ENCODE data around the gene TAS1R3.

DNA sequence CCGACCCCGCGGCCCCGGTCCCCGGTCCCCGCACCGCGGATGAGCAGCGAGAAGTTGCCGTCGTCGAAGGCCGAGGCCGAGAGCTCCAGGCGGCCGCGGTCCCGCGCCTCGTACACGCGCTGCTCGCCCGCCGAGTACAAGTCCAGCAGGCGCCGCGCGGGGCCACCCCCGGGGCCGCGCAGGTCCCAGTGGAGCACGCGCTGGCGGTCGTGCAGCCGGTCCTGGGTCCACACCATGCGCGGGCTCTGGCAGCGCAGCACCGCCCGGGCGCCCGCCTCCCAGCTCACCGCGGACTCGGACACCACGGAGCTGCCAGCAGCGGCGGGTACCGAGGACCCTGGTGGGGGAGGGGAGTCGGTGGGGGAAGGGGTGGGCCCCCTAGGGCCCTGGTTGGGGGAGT is 24.3 kb downstream of the TAS1R3 start:
- TF ChIP-seq, protein P1, sequence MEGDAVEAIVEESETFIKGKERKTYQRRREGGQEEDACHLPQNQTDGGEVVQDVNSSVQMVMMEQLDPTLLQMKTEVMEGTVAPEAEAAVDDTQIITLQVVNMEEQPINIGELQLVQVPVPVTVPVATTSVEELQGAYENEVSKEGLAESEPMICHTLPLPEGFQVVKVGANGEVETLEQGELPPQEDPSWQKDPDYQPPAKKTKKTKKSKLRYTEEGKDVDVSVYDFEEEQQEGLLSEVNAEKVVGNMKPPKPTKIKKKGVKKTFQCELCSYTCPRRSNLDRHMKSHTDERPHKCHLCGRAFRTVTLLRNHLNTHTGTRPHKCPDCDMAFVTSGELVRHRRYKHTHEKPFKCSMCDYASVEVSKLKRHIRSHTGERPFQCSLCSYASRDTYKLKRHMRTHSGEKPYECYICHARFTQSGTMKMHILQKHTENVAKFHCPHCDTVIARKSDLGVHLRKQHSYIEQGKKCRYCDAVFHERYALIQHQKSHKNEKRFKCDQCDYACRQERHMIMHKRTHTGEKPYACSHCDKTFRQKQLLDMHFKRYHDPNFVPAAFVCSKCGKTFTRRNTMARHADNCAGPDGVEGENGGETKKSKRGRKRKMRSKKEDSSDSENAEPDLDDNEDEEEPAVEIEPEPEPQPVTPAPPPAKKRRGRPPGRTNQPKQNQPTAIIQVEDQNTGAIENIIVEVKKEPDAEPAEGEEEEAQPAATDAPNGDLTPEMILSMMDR (IDR thresholded peaks at IDR 0.05; ENCODE audit: insufficient read depth, low read depth, low read length) = no peak
- no peak for TF ChIP-seq EZH2 (IDR thresholded peaks at IDR 0.05; ENCODE audit: insufficient read depth, low read length)

Measured in astrocyte (in vitro differentiated cells and primary cell).